ENCODE data around the gene SGTB. TPM values are rescaled to one million over a fixed set of nuclear protein-coding genes. Genes with fewer than 3 reads are reported as not detected.

The SGTB gene
- total and polyA plus RNA-seq, 2 of the 8 experiments (the other 6 are each of a cell fraction or from before 2014, with no cell fraction given) = 2.2 to 18.7 TPM

- Histone ChIP-seq H3K14ac (ENCODE audit: insufficient read length) (no peak overlapping the region), H3K36me3 (ENCODE audit: control insufficient read depth in 2 of 4, insufficient read depth in 4 of 4, low read length in 3 of 4) (peaks cover 0 to 8% (median 3%) of the 10 kb centered on the region in 4 experiments; a peak in 3 of 8 replicates), H3K4me2 (ENCODE audit: insufficient read depth in 1 of 2, low read depth in 2 of 2, low read length in 2 of 2) (peak overlapping the region; percentile 70 to 87), H2AFZ (ENCODE audit: low read length) (no peak overlapping the region), H3K18ac (ENCODE audit: extremely low read depth, low read length) (no peak overlapping the region), H2AK5ac (ENCODE audit: low read depth, low read length) (no peak overlapping the region), H2BK20ac (ENCODE audit: low read length) (no peak overlapping the region), H4K8ac (ENCODE audit: extremely low read depth, insufficient read depth, low read length) (no peak overlapping the region), H3K4me1 (replicated peaks in 1 of 4; ENCODE audit: control insufficient read depth in 3 of 4, insufficient read depth in 4 of 4, low read length in 3 of 4) (peaks cover 0 to 4% (median 2%) of the 10 kb centered on the region in 4 experiments; a peak in 3 of 7 replicates), H3K4ac (replicated peaks; ENCODE audit: insufficient read length, low read depth, low read length) (no peak overlapping the region), H3K27me3 (replicated peaks in 1 of 4; ENCODE audit: control insufficient read depth in 3 of 4, extremely low read depth in 1 of 4, insufficient read depth in 3 of 4, low read length in 3 of 4) (no peaks in the 10 kb centered on the region), H2BK5ac (ENCODE audit: low read depth, low read length) (no peak overlapping the region), H3K9me3 (ENCODE audit: insufficient read depth in 2 of 2, low read depth in 1 of 2, low read length in 1 of 2) (no peaks in the 10 kb centered on the region), H3K79me2 (ENCODE audit: control insufficient read depth in 1 of 2, insufficient read depth in 2 of 2, low read length in 2 of 2) (peaks cover 5 to 66% of the 10 kb centered on the region in 2 experiments; a peak in 3 of 4 replicates), H2BK12ac (ENCODE audit: low read depth, low read length) (no peak overlapping the region), H3K79me1 (ENCODE audit: low read depth, low read length) (no peaks in the 10 kb centered on the region), H3K27ac (ENCODE audit: low read depth, low read length) (no peak overlapping the region; the same call in 1 of the 2 replicates), H3K56ac (replicated peaks; ENCODE audit: insufficient read length, low read depth, low read length) (no peak overlapping the region), H2BK120ac (replicated peaks; ENCODE audit: low read depth, low read length) (no peak overlapping the region), H3K23ac (ENCODE audit: insufficient read length) (no peak overlapping the region), H4K20me1 (replicated peaks in 1 of 2; ENCODE audit: control insufficient read depth in 1 of 2, insufficient read depth in 2 of 2, low read length in 2 of 2) (no peaks in the 10 kb centered on the region), H3K9ac (replicated peaks in 1 of 4; ENCODE audit: extremely low read depth in 1 of 4, low read depth in 3 of 4, low read length in 3 of 4) (peak overlapping the region in 1 of 4 experiments; percentile 43; a peak in 1 of 7 replicates), H2BK15ac (ENCODE audit: low read length) (no peak overlapping the region), H4K91ac (replicated peaks; ENCODE audit: insufficient read length, low read length) (no peak overlapping the region), H4K5ac (ENCODE audit: insufficient read length, low read depth, low read length) (no peak overlapping the region), H3K4me3 (ENCODE audit: extremely low read depth in 1 of 4, insufficient read depth in 2 of 4, low read depth in 3 of 4, low read length in 4 of 4) (peak overlapping the region; percentile 92 to 97 (median 96)), H3K23me2 (ENCODE audit: low read depth, low read length) (peaks cover 3% of the 10 kb centered on the region)
- FAIRE-seq (no peak), DNase-seq (ENCODE audit: low read depth in 1 of 2, low spot score in 2 of 2) (no peak)
- CTCF ChIA-PET (ENCODE audit: partially characterized antibody) = interaction anchor here (0.7 kb wide), 2 partner anchors 102 to 327 kb away, joined by 3 read pairs; no protein-coding TSS in a partner anchor
- TF ChIP-seq BACH1 (IDR thresholded peaks at IDR 0.05; ENCODE audit: low read length) (no peak), YY1 (IDR thresholded peaks at IDR 0.05; ENCODE audit: low read depth, low read length) (peak; percentile 44; the same call in 1 of the 2 replicates)
- POLR2A ChIA-PET (ENCODE audit: partially characterized antibody) = interaction anchor here (0.7 to 1.7 kb wide), 5 partner anchors 8 to 97 kb away, joined by 3 to 4 read pairs (median 3); partner anchors contain the start of genes CENPK and PPWD1
- WGBS, 2 experiments (ENCODE audit: extremely low coverage in 1 of 2, insufficient coverage in 1 of 2, insufficient read length in 1 of 2, insufficient replicate concordance in 2 of 2, low coverage in 1 of 2, low lambda C conversion rate in 2 of 2, missing lambda C conversion rate in 1 of 2) = 71% methylated on average over 6 of the region's 6 CpGs; no CpG with 5 or more reads in 1 of the 2 experiments
These were observed 96.2 kb downstream of the SGTB start for GRCh38 chr5:65625743-65626142.
